HepG2 (cell line): ENCODE measurements around the gene SALL4. TPM values are rescaled to one million over a fixed set of nuclear protein-coding genes. Genes with fewer than 3 reads are reported as not detected.

Experiments used
- AKAP8 ChIP-seq: sonication (generic); formaldehyde crosslinking; IDR thresholded peaks from 2 replicates; pipeline ENCODE4 v1.5.1; 2020; ENCODE audit warnings: mild to moderate bottlenecking, missing genetic modification reagents
- ATF7 ChIP-seq, 2 experiments: fragments of 450-650 bp in 1 of 2; sonication (generic) in 1 of 2; formaldehyde crosslinking in 1 of 2; IDR thresholded peaks; 2 replicates each; pipeline versions ENCODE4 v1.4.0 to v1.6.1; 2016 to 2020; ENCODE audit warnings: antibody characterized with exemption in 1 of 2, mild to moderate bottlenecking in 1 of 2, missing genetic modification reagents in 1 of 2
- BCL6 ChIP-seq: IDR thresholded peaks from 2 replicates; pipeline ENCODE4 v1.6.1; 2016; ENCODE audit warnings: missing genetic modification reagents, missing compliant biosample characterization
- BRD4 ChIP-seq: sonication (generic); formaldehyde crosslinking; IDR thresholded peaks from 2 replicates; pipeline ENCODE4 v1.4.0; 2020; ENCODE audit warnings: missing genetic modification reagents
- CENPX ChIP-seq: sonication (generic); formaldehyde crosslinking; IDR thresholded peaks from 2 replicates; pipeline ENCODE4 v1.9.0; 2021; ENCODE audit warnings: mild to moderate bottlenecking, missing genetic modification reagents, moderate library complexity
- HHEX ChIP-seq: IDR thresholded peaks from 2 replicates; pipeline ENCODE4 v1.6.1; 2016; ENCODE audit warnings: control low read depth
- HMG20B ChIP-seq: conservative IDR thresholded peaks from 2 replicates; pipeline ENCODE4 v1.6.1; 2016; ENCODE audit warnings: missing genetic modification reagents, missing compliant biosample characterization
- JUND ChIP-seq: sonication (generic); formaldehyde crosslinking; IDR thresholded peaks from 2 replicates; pipeline ENCODE4 v1.8.0; 2022; ENCODE audit warnings: mild to moderate bottlenecking, missing genetic modification reagents
- KLF12 ChIP-seq: sonication (generic); formaldehyde crosslinking; IDR thresholded peaks from 2 replicates; pipeline ENCODE4 v1.4.0; 2020; ENCODE audit warnings: missing genetic modification reagents, borderline replicate concordance
- MTA3 ChIP-seq: sonication (generic); formaldehyde crosslinking; IDR thresholded peaks from 2 replicates; pipeline ENCODE4 v1.4.0; 2020; ENCODE audit warnings: missing genetic modification reagents
- MYC ChIP-seq: sonication (generic); formaldehyde crosslinking; IDR thresholded peaks from 2 replicates; pipeline ENCODE4 v1.9.0; 2021; ENCODE audit warnings: missing genetic modification reagents, borderline replicate concordance
- NFKBIZ ChIP-seq: IDR thresholded peaks from 2 replicates; pipeline ENCODE4 v1.6.1; 2018; ENCODE audit warnings: missing genetic modification reagents, missing compliant biosample characterization
- PATZ1 ChIP-seq: sonication (generic); formaldehyde crosslinking; IDR thresholded peaks from 2 replicates; pipeline ENCODE4 v1.4.0; 2020; ENCODE audit warnings: missing genetic modification reagents
- RAD21 ChIP-seq: fragments of 450-650 bp; formaldehyde crosslinking; IDR thresholded peaks from 2 replicates; pipeline ENCODE4 v1.5.0; 2020; ENCODE audit warnings: mild to moderate bottlenecking
- SIN3A ChIP-seq: IDR thresholded peaks from 2 replicates; pipeline ENCODE4 v1.6.1; 2011; ENCODE audit warnings: low read depth, mild to moderate bottlenecking, control low read depth, low read length, borderline replicate concordance
- SKI ChIP-seq: fragments of 450-650 bp; IDR thresholded peaks from one replicate; pipeline ENCODE4 v1.6.1; 2018; ENCODE audit warnings: mild to moderate bottlenecking; ENCODE audit not compliant: partially characterized antibody
- SSRP1 ChIP-seq: IDR thresholded peaks from 2 replicates; pipeline ENCODE4 v1.6.1; 2016; ENCODE audit warnings: control low read depth
- TEAD3 ChIP-seq: optimal IDR thresholded peaks from 2 replicates; pipeline ENCODE3; 2016; ENCODE audit warnings: borderline replicate concordance
- TGIF2 ChIP-seq: IDR thresholded peaks from 2 replicates; pipeline ENCODE4 v1.6.1; 2016; ENCODE audit warnings: control low read depth, missing compliant biosample characterization
- TMF1 ChIP-seq: sonication (generic); formaldehyde crosslinking; IDR thresholded peaks from 2 replicates; pipeline ENCODE4 v1.8.1; 2022; ENCODE audit warnings: low read depth, missing genetic modification reagents
- ZFP91 ChIP-seq: sonication (generic); formaldehyde crosslinking; IDR thresholded peaks from 2 replicates; pipeline ENCODE4 v1.9.0; 2022; ENCODE audit warnings: missing genetic modification reagents, mild to moderate bottlenecking, borderline replicate concordance
- ZKSCAN5 ChIP-seq: sonication (generic); formaldehyde crosslinking; IDR thresholded peaks from 2 replicates; pipeline ENCODE4 v1.5.1; 2020; ENCODE audit warnings: mild to moderate bottlenecking, missing genetic modification reagents
- ZNF136 ChIP-seq: sonication (generic); formaldehyde crosslinking; IDR thresholded peaks from 2 replicates; pipeline ENCODE4 v1.8.1; 2022; ENCODE audit warnings: low read depth, mild to moderate bottlenecking, moderate library complexity, missing genetic modification reagents
- ZNF468 ChIP-seq: sonication (generic); formaldehyde crosslinking; IDR thresholded peaks from 2 replicates; pipeline ENCODE4 v1.8.0; 2022; ENCODE audit warnings: mild to moderate bottlenecking, moderate library complexity, missing genetic modification reagents
- ZNF564 ChIP-seq: sonication (generic); formaldehyde crosslinking; IDR thresholded peaks from 2 replicates; pipeline ENCODE4 v1.8.1; 2023; ENCODE audit warnings: mild to moderate bottlenecking, missing genetic modification reagents
- ZNF619 ChIP-seq: sonication (generic); formaldehyde crosslinking; IDR thresholded peaks from 2 replicates; pipeline ENCODE4 v1.4.0; 2020; ENCODE audit warnings: mild to moderate bottlenecking, missing genetic modification reagents
- ZNF644 ChIP-seq: IDR thresholded peaks from 2 replicates; pipeline ENCODE4 v1.6.1; 2016; ENCODE audit warnings: low read depth
- ZNF674 ChIP-seq: sonication (generic); formaldehyde crosslinking; IDR thresholded peaks from 2 replicates; pipeline ENCODE4 v1.5.0; 2020; ENCODE audit warnings: low read depth, mild to moderate bottlenecking, missing genetic modification reagents
- ZNF720 ChIP-seq: sonication (generic); formaldehyde crosslinking; IDR thresholded peaks from 2 replicates; pipeline ENCODE4 v1.4.0; 2020; ENCODE audit warnings: missing genetic modification reagents
- ZSCAN25 ChIP-seq: sonication (generic); formaldehyde crosslinking; IDR thresholded peaks from 2 replicates; pipeline ENCODE4 v1.8.0; 2022; ENCODE audit warnings: mild to moderate bottlenecking, missing genetic modification reagents
- polyA plus RNA-seq, 8 experiments: library from polyadenylated mRNA; depleted of rRNA in 3 of 8; stranded (reverse) in 7 of 8; unstranded in 1 of 8; fragments of >200 nt; fragmentation: Illumina TruSeq in 4 of 8; extraction: Trizol in 4 of 8; gene quantifications; 2 replicates each; pipeline versions ENCODE4 v1.2.1 to v1.2.3, GENCODE V29; 2011 to 2016; ENCODE audit warnings: low read depth in 4 of 8, missing spikeins in 1 of 8, mixed read lengths in 1 of 8; ENCODE audit not compliant: insufficient read depth in 1 of 8
- total RNA-seq, 5 experiments: library from RNA; depleted of rRNA; stranded (reverse); fragments of >200 nt; fragmentation: Illumina TruSeq; extraction: Trizol; gene quantifications; 2 replicates each; pipeline ENCODE4 v1.2.3, GENCODE V29; 2016; ENCODE audit warnings: low read depth in 1 of 5

SALL4 gene
- total and polyA plus RNA-seq, 2 of the 13 experiments (the other 11 are each of a cell fraction or from before 2014, with no cell fraction given): 0.33 to 1.8 TPM

GRCh38 chr20:51735728-51736600, 66.4 kb downstream of the SALL4 start (continued):
- TF ChIP-seq BRD4: no peak
- TF ChIP-seq ZKSCAN5 (CRISPR knock-in tag): peak; percentile 81
- no peak for TF ChIP-seq CENPX (CRISPR knock-in tag)
- peak; percentile 67 for TF ChIP-seq BCL6
- TF ChIP-seq ZNF674 (CRISPR knock-in tag): no peak
- TF ChIP-seq SIN3A: 0 out of 2 replicates have a peak, but pooled peaks have one; percentile 43
- TF ChIP-seq KLF12 (CRISPR knock-in tag): no peak
- TF ChIP-seq AKAP8 (CRISPR knock-in tag): no peak
- no peak for TF ChIP-seq HMG20B (CRISPR knock-in tag)
- no peak for TF ChIP-seq TMF1 (CRISPR knock-in tag)
- no peak for TF ChIP-seq SSRP1
- TF ChIP-seq MYC (CRISPR knock-in tag): no peak
- TF ChIP-seq ZNF136 (CRISPR knock-in tag): 0 out of 2 replicates have a peak, but pooled peaks have one; percentile 50
- 0 out of 2 replicates have a peak, but pooled peaks have one; percentile 34 for TF ChIP-seq ZSCAN25
- TF ChIP-seq ZNF564 (CRISPR knock-in tag): no peak
- no peak for TF ChIP-seq SKI
- peak; percentile 28; the same call in 1 of the 2 replicates for TF ChIP-seq HHEX
- peak; percentile 32 for TF ChIP-seq TEAD3
- no peak for TF ChIP-seq JUND (CRISPR knock-in tag)
- no peak for TF ChIP-seq MTA3 (CRISPR knock-in tag)
- TF ChIP-seq ZNF720 (CRISPR knock-in tag): no peak
- no peak for TF ChIP-seq ZNF468
- TF ChIP-seq ZFP91: peak; percentile 46; the same call in 1 of the 2 replicates
- 0 out of 2 replicates have a peak, but pooled peaks have one; percentile 51 for TF ChIP-seq ZNF619 (CRISPR knock-in tag)
- no peak for TF ChIP-seq TGIF2 (CRISPR knock-in tag)
- TF ChIP-seq PATZ1 (CRISPR knock-in tag): peak; percentile 36; the same call in 1 of the 2 replicates
- no peak for TF ChIP-seq NFKBIZ
- no peak for TF ChIP-seq RAD21 (CRISPR knock-in tag)
- TF ChIP-seq ZNF644 (CRISPR knock-in tag): 0 out of 2 replicates have a peak, but pooled peaks have one; percentile 12
- no peak for TF ChIP-seq ATF7 (IDR thresholded peaks at IDR 0.05)
- no peak for TF ChIP-seq ATF7 (CRISPR knock-in tag; IDR thresholded peaks at IDR 0.05)
